Nephron progenitor cell (in vitro differentiated cells): ENCODE results near the gene G2E3.
"Not testable (repeated sequence)": the region's sequence is repeated elsewhere in the genome, so short reads cannot be mapped to it uniquely, and the experiment has no call there.

ENCODE experiments used
- DNase-seq: peaks from one replicate; pipeline ENCODE4 v3.0.0; 2021
- H3K27ac Mint-ChIP-seq: 2 replicates; pipeline ENCODE4 v1.8.0; 2021; ENCODE audit warnings: mild to moderate bottlenecking, moderate library complexity, mixed read lengths
- H3K27me3 Mint-ChIP-seq: 2 replicates; pipeline ENCODE4 v1.8.0; 2021; ENCODE audit warnings: mild to moderate bottlenecking, low read depth, mixed read lengths; ENCODE audit not compliant: poor library complexity
- H3K36me3 Mint-ChIP-seq: 2 replicates; pipeline ENCODE4 v1.8.0; 2021; ENCODE audit warnings: low read depth, mixed read lengths
- H3K4me1 Mint-ChIP-seq: 2 replicates; pipeline ENCODE4 v1.8.0; 2021; ENCODE audit warnings: mixed read lengths
- H3K4me3 Mint-ChIP-seq: 2 replicates; pipeline ENCODE4 v1.8.0; 2021; ENCODE audit warnings: mild to moderate bottlenecking, moderate library complexity, mixed read lengths
- H3K9me3 Mint-ChIP-seq: 2 replicates; pipeline ENCODE4 v1.8.0; 2021; ENCODE audit warnings: mild to moderate bottlenecking, moderate library complexity, mixed read lengths
- TF ChIP-seq, protein P1 (sequence below): fragments of 200-600 bp; sonication (generic); IDR thresholded peaks from 2 replicates; pipeline ENCODE4 v1.5.0; 2021; ENCODE audit warnings: antibody characterized with exemption

Gene G2E3

DNA sequence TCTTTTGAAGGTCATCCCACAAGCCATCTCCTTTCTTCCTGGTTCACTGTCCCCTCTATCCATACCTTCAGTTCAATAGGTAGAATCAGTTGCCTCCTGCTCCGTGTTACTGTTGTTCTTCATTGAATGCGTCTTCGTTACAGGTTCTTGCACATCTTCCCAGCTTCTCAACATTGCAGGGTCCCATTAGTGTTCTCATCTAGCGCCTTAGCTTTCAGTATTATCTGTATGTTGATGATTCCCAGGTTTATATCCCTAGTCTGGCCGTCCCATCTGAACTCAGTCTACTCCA, 65.1 kb downstream of the G2E3 start:
- H3K36me3 Mint-ChIP-seq = peaks cover 42% of the 10 kb centered on the region
- peaks cover 30% of the 10 kb centered on the region for H3K4me1 Mint-ChIP-seq
- TF ChIP-seq, protein P1, sequence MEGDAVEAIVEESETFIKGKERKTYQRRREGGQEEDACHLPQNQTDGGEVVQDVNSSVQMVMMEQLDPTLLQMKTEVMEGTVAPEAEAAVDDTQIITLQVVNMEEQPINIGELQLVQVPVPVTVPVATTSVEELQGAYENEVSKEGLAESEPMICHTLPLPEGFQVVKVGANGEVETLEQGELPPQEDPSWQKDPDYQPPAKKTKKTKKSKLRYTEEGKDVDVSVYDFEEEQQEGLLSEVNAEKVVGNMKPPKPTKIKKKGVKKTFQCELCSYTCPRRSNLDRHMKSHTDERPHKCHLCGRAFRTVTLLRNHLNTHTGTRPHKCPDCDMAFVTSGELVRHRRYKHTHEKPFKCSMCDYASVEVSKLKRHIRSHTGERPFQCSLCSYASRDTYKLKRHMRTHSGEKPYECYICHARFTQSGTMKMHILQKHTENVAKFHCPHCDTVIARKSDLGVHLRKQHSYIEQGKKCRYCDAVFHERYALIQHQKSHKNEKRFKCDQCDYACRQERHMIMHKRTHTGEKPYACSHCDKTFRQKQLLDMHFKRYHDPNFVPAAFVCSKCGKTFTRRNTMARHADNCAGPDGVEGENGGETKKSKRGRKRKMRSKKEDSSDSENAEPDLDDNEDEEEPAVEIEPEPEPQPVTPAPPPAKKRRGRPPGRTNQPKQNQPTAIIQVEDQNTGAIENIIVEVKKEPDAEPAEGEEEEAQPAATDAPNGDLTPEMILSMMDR = no peak
- H3K27me3 Mint-ChIP-seq = no peaks in the 10 kb centered on the region
- DNase-seq = no peak
- no peaks in the 10 kb centered on the region for H3K9me3 Mint-ChIP-seq
- peak overlapping the region; percentile 95 for H3K4me3 Mint-ChIP-seq
- H3K27ac Mint-ChIP-seq = no peak overlapping the region

DNA sequence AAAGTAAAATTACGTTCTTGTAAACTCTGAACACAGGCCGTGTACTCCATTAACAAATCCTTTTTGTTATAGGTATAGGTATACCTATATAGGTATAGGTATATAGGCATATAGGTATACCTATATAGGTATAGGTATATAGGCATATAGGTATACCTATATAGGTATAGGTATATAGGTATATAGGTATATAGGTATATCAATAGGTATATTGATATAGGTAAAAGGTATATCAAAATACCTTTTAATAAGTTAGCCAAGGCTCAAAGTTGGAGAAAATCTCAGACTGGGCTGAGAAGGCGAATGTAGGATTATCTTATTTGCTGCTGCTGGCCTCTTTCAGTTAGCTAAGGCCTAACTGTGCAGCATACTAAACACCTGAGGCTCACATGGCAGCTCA, 66.6 kb downstream of the G2E3 start:
- H3K27ac Mint-ChIP-seq = no peak overlapping the region
- no peak overlapping the region for H3K4me3 Mint-ChIP-seq
- no peaks in the 10 kb centered on the region for H3K27me3 Mint-ChIP-seq

DNA sequence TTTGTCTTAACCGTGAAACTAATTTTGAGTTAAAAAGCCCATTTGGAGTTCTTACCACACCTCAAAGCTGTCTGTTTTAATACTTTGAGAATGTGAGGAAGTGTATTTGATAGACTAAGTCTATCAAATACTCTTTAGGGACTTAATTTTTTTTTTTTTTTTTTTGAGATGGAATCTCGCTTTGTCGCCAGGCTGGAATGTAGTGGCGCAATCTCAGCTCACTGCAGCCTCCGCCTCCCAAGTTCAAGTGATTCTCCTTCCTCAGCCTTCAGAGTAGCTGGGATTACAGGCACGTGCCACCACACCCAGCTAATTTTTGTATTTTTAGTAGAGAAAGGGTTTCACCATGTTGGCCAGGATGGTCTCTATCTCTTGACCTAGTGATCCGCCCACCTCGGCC, 70.5 kb downstream of the G2E3 start:
- not testable (repeated sequence) for H3K27ac Mint-ChIP-seq, H3K27me3 Mint-ChIP-seq, H3K4me3 Mint-ChIP-seq, DNase-seq, H3K9me3 Mint-ChIP-seq
- H3K4me1 Mint-ChIP-seq = peaks cover 12% of the 10 kb centered on the region
- H3K36me3 Mint-ChIP-seq = peaks cover 53% of the 10 kb centered on the region

More for the DNA sequence above, 66.6 kb downstream of the G2E3 start:
- H3K9me3 Mint-ChIP-seq = no peaks in the 10 kb centered on the region
- TF ChIP-seq, protein P1 = no peak
- H3K4me1 Mint-ChIP-seq = peaks cover 30% of the 10 kb centered on the region
- no peak for DNase-seq
- peaks cover 44% of the 10 kb centered on the region for H3K36me3 Mint-ChIP-seq

DNA sequence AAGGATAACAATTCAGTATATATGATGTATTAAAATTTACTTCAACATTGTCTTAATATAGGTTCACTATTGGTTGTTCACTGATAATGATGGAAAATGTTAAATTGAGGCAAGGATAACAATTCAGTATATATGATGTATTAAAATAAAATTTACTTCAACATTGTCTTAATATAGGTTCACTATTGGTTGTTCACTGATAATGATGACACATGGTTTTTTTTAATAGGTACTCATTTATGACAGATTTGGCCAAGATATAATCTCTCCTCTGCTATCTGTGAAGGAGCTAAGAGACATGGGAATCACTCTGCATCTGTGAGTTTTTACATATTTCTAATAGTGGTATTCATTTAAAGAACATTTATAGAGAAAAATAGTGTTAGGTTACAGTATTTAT, 71.3 kb downstream of the G2E3 start:
- no peak overlapping the region for H3K27ac Mint-ChIP-seq
- H3K9me3 Mint-ChIP-seq = no peaks in the 10 kb centered on the region
- H3K4me1 Mint-ChIP-seq = peaks cover 5% of the 10 kb centered on the region
- TF ChIP-seq, protein P1 = no peak
- peaks cover 53% of the 10 kb centered on the region for H3K36me3 Mint-ChIP-seq
- H3K4me3 Mint-ChIP-seq = no peak overlapping the region
- H3K27me3 Mint-ChIP-seq = no peaks in the 10 kb centered on the region
- DNase-seq = no peak

DNA sequence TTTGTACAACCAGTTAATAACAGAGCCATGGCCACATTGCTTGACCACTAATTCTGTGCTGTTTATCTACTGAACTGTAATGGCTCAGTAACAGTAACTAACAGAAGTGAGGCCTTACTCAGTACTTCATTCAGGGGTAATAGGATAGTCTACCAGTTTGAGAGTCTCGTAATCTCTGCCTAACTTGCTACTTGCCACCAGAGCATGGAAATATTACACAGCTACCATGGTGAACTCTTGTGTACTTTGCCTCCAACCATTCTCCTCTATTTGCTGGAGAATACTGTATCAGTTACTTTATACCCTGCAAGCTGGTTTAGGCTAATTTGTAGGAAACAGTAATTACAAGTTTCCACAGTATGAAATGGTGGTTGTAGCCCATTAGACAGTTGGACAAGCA, 73.8 kb downstream of the G2E3 start:
- Mint-ChIP-seq H3K36me3 (peaks cover 62% of the 10 kb centered on the region), H3K4me3 (no peak overlapping the region), H3K9me3 (no peaks in the 10 kb centered on the region), H3K4me1 (peaks cover 4% of the 10 kb centered on the region), H3K27me3 (no peaks in the 10 kb centered on the region), H3K27ac (no peak overlapping the region)
- TF ChIP-seq, protein P1 = no peak
- no peak for DNase-seq

DNA sequence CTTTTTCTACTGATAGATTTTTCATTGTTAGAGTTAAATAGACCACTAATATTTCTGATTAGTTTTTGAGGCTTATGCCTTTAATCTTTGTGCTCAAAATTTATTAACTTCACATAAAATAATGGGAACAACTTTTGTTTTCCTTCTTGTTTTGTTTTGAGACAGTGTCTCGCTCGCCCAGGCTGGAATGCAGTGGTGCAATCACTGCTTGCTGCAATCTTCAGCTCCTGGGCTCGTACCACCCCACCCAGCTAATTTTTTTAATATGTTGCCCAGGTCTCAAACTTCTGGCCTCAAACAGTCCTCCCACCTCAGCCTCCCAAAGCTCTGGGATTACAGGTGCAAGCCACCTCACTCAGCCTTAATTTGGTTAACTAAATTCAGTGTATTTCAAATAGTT, 80.0 kb downstream of the G2E3 start:
- Mint-ChIP-seq H3K36me3 (peaks cover 76% of the 10 kb centered on the region), H3K27ac (no peak overlapping the region)
- DNase-seq = no peak

More for the DNA sequence above, 80.0 kb downstream of the G2E3 start:
- TF ChIP-seq, protein P1 = no peak
- Mint-ChIP-seq H3K4me3 (no peak overlapping the region), H3K4me1 (no peaks in the 10 kb centered on the region), H3K9me3 (peaks cover 6% of the 10 kb centered on the region), H3K27me3 (peaks cover 1% of the 10 kb centered on the region)
